GM21619 (cell line): ENCODE measurements around the gene OR8K1.

ENCODE experiments used
- ATAC-seq: cut with Tn5 transposase; IDR thresholded peaks from one replicate; pipeline ENCODE4 v1.9.1; 2021; ENCODE audit not compliant: unreplicated experiment

Gene OR8K1

GRCh38 chr11:56345739-56346138 is at the start of gene OR8K1:
OR8K1 (plus strand) TSS chr11:56346039; CDS start chr11:56346039, 0 bp downstream.
- no peak for ATAC-seq

- no peak for ATAC-seq
These were observed 48.9 kb upstream of the OR8K1 start for GRCh38 chr11:56296898-56297297.

- ATAC-seq = no peak
These were observed 38.0 kb upstream of the OR8K1 start for GRCh38 chr11:56307836-56308235.

GRCh38 chr11:56314844-56315243 is 31.0 kb upstream of the OR8K1 start, which contains the start of gene OR8K3:
OR8K3 (plus strand) TSS chr11:56315144; CDS start chr11:56318307, 3,163 bp downstream.
- no peak for ATAC-seq

GRCh38 chr11:56331861-56332491 is 13.9 kb upstream of the OR8K1 start:
- no peak for ATAC-seq

- no peak for ATAC-seq
These were observed 12.7 kb upstream of the OR8K1 start for GRCh38 chr11:56333156-56333555.

GRCh38 chr11:56340289-56340688 is 5.5 kb upstream of the OR8K1 start:
- ATAC-seq = no peak

GRCh38 chr11:56353991-56354390 is 8.2 kb downstream of the OR8K1 start, which contains the start of gene OR8J1:
OR8J1 (plus strand) TSS chr11:56354291; CDS start chr11:56360247, 5,956 bp downstream.
- ATAC-seq = no peak

- no peak for ATAC-seq
These were observed 29.5 kb downstream of the OR8K1 start, which contains the start of gene OR8U1 for GRCh38 chr11:56375324-56375723. OR8U1 (plus strand) TSS chr11:56375624; CDS start chr11:56375624, 0 bp downstream.

GRCh38 chr11:56380120-56380519 is 34.3 kb downstream of the OR8K1 start:
- no peak for ATAC-seq

GRCh38 chr11:56394381-56394780 is 48.5 kb downstream of the OR8K1 start:
- ATAC-seq = no peak

- no peak for ATAC-seq
These were observed 50.2 kb downstream of the OR8K1 start for GRCh38 chr11:56396047-56396446.
